RPMI8226 (cell line): Measurements from ENCODE around the gene MAGOH.
"Not testable (repeated sequence)": the region's sequence is repeated elsewhere in the genome, so short reads cannot be mapped to it uniquely, and the experiment has no call there.

Experiments
- DNase-seq: peaks from one replicate; pipeline ENCODE4 v3.0.0-alpha.2; 2015

Gene MAGOH

GRCh38 chr1:53238197-53239155, at the start of gene MAGOH:
MAGOH (minus strand) TSS chr1:53238518; CDS start chr1:53238448, 70 bp downstream.
- DNase-seq = peak; percentile 99

DNA sequence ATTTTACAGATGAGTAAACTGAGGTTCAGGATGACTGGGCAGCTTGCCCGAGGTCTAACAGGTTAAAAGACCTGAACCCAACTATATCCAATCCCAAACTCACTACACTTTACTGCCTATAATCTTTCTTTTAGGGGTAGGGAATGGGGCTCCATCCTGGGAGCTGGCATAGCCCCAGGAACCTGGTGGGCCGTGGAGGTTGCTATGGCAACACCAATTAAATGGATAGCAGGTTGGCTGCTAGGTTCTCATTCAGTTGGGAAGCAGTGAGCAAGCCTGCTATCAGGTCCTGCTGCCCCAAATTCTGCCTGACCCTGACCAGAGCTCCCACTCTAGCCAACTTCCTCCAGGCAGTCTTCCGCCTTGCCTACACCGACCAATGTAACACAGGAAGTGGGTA, 48.6 kb upstream of the MAGOH start:
- no peak for DNase-seq

DNA sequence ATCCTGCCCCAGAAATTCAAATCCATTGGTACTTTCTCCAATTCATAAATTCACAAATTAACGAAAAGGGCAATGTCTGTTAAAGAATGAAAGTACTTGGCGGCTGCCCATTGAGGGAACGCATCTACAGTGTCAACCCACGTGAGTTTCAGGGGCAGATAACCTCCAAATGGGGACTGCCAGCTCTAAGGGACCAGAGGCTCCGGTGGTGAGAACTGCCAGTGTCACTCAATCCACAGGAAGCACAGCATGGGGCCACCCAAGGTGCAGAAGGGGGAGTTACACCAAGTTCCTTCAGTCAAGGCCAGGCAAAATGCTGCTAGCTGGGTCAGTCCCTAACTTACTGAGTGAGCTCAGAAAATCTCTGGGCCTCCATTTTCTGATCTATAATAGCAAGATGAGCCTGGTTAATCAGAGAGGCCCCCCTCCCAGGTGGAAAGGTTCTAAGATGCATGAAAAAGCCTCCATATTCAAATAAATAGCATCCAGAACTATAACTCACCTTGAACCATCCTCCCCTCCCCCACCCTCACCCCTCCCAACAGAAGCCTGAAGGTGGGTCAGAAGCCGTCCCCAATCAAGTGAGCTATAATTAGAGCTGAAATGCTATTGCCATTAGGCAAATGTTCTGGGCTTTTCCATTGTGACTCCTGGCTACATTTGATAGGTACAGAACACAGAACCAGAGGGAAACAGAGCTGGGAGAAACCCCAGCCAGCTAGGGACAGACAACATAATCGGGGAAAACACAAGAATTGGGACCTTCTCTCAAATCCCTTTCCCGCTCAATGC, 47.8 kb upstream of the MAGOH start:
- no peak for DNase-seq

DNA sequence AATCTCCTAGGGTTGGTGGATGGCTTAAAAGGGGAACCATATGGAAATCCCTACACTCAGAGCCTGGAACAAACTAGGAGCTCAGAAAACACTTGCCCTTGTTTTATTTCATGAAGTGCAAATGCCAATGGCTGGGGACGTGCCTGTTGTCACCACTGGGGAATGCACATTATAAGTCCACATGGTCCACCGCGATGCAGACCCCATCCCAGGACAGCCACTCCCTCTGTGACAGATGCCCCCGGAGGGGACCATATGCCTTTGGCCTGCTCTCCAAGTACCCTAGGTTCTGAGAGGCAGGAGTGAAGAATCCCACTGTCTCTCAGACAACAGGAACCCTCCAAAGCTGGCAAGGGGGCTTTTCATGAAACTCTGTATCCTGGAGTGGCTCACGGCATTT, 47.2 kb upstream of the MAGOH start:
- DNase-seq = no peak

DNA sequence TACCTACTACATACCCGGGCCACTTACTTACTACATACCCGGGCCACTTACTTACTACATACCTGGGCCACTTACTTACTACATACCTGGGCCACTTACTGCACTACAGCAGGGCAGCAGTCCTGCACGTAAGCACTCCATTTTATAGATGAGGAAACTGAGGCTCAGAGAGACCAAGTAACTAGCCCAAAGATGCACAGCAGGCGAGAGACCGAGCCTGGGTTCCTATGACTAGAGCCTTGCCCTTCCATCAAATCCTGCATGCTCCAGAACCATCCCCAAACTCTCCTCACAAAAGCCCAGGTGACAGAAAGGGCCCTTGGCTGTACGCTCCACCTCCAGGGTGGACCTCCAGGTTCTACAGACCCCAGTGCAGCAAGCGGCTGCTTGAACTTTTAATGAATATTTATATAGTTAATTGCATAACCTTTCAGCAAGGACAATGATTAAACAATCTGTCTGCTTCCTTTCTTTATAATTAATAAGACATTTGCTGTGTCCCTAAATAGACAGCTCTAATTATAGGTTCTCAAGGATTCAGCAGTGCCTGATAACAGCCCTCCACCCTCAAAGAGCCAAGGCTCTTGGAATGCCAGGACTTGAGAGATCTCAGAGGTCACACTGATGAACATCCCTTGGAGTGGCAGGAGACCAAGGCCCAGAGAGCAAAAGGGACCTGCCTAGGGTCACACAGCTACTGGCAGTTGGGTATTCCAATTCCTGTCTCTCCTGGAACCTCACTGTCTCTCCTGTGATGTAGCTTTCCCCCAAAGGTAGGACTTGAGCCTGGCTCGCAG, 46.1 kb upstream of the MAGOH start:
- no peak for DNase-seq

- DNase-seq = not testable (repeated sequence)
These were observed 44.8 kb upstream of the MAGOH start for GRCh38 chr1:53283156-53283555.

GRCh38 chr1:53281133-53281532, 42.8 kb upstream of the MAGOH start:
- DNase-seq = no peak

DNA sequence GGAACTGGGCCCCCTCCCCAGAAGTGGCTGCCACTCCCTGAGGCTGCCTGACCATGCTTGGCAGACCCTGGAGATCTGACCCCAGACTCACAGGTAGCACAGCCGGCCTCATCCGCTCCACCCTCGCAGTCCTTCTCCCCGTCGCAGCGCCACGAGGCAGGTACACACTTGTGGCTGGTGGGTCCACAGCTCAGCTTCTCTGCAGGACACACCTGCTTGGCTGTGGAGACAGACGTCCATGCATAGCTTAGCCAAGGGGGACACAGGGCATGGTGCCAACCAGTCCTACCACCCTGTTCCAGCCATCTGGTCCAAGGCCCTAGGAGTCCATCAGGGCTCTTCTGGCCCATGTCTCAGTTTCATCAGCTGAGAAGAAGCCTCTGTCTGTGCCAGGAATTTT, 42.2 kb upstream of the MAGOH start:
- DNase-seq = no peak

GRCh38 chr1:53279296-53280200, 41.2 kb upstream of the MAGOH start:
- no peak for DNase-seq

- DNase-seq = peak; percentile 69
These were observed 40.0 kb upstream of the MAGOH start for GRCh38 chr1:53278298-53278725.

GRCh38 chr1:53277326-53277725, 39.0 kb upstream of the MAGOH start:
- no peak for DNase-seq

- DNase-seq = no peak
These were observed 38.6 kb upstream of the MAGOH start for GRCh38 chr1:53276902-53277281.

GRCh38 chr1:53276153-53276901, 38.0 kb upstream of the MAGOH start:
- no peak for DNase-seq

DNA sequence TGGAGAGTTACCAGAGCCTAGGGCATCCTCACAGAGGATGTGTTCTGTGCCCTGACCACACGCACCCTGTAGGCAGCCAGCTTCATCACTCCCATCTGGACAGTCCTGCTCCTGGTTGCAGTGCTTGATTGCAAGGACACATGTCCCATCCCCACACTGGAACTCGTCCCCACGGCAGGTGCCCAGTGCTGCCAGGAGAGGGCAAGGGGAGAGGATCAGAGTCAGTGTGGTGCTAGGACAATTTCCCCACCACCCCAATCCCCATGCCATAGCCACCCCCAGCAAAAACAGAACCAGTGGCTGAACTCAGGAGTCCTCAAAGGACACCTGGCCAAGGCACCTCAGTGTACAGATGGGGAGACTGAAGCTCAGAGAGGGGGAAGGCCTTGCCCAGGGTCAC, 37.2 kb upstream of the MAGOH start:
- no peak for DNase-seq

DNA sequence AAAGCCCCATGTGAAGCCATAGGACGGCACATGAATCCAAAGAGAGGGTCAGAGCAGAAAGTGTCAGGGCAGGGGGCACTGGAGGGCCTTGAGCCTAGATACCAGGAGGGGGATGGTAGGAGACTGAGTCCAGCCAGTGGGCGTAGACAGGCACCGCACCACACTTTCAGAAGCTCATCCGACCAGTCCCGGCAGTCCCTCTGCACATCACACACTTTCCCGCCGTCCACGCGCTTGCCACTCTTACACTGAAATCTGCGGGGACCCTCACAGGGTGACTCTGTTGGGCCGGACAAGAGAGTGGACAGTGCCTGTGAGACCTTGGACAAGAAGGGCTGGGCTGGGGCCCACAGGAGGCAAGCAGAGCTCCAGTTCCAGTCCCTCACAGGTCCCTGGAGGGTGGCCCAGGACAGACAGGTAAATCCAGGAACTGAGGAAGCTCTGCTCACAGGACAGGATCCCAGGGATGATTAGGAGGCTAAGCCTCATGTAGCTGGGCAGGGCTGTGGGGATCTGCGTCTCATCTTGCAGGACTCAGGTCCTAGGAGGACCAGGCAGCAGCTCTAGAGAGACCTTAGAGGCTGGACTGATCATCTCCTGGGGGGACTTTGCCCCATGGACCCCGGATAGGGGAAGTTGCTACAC, 36.3 kb upstream of the MAGOH start:
- no peak for DNase-seq

- DNase-seq = no peak
These were observed 35.7 kb upstream of the MAGOH start for GRCh38 chr1:53274026-53274425.

DNA sequence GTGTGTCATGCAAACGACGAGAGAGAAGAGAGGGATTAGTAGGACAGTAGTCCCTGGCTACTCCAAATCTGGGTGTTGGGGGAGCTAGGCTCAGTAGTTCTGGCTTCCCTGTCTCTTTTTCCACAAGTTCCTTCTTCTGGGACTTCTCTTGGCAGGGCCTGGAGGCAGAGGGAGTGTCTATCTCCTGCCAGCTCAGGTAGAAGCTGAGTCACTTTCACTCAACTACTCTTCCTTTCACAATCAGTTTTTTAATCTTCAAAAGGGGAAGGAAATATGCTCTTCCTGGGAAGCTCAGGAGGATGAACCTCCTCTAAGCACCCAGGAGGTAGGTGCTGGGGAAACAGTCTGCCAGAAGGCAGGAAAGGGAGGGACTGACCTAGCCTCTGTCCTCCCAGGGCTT, 35.2 kb upstream of the MAGOH start:
- DNase-seq = no peak

DNA sequence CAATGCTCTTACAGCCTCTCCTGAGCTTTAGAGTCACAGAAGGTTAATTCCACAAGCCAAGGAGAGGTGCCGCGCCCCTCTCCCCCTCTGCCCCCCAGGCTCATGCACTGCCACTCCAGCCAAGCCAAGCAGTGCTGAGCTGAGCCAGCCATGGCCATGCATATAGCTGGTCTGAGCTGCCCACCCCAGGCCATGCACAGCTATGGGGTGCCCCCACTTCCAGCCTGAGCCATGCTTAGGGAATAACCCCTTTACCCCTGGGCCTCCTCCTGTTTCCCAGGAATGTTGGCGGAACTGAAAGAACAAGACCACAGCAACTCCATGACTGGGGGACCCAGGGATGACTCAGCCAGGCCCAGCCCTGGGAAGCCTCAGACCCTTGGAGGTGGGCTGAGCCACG, 34.0 kb upstream of the MAGOH start:
- no peak for DNase-seq

GRCh38 chr1:53271446-53272090, 33.2 kb upstream of the MAGOH start:
- no peak for DNase-seq

DNA sequence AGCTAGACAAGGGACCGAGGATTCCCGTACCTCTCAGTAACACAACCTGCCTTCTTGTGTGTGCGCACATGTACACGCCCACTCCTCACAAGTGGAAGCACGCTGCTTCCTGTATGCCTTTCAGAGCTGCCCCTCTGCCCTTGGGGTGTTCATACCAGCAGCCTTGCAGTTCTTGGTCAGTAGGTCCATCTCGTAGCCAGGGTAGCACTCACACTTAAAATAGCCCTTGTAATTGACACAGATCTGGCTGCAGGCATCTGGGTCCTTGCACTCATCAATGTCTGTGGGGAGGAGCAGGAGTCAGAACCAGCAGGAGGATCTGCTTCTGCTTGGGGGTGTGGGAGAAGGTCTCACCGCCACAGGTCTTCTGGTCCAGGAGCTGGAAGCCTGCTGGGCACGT, 32.6 kb upstream of the MAGOH start:
- no peak for DNase-seq
